ENCODE data around the gene CNOT2.
"Not testable (repeated sequence)": the region's sequence is repeated elsewhere in the genome, so short reads cannot be mapped to it uniquely, and the experiment has no call there.

Gene CNOT2

DNA sequence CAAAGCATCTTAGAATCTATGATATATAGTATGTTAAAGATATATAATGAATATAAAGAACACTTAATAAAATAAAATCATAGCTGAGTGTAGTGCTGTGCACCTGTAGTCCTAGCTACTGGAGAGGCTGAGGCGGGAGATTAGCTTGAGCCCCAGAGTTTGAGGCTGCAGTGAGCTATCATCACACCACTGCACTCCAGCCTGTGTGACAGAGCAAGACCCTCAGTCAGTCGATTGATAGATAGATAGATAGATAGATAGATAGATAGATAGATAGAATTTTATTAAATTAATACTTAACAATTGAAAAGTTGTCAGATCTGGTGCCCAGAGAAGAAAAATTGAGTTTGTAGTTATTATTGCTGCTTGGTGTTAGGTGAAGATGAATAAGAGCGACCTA lies 40.0 kb downstream of the CNOT2 start:
- TF ChIP-seq, protein P1, sequence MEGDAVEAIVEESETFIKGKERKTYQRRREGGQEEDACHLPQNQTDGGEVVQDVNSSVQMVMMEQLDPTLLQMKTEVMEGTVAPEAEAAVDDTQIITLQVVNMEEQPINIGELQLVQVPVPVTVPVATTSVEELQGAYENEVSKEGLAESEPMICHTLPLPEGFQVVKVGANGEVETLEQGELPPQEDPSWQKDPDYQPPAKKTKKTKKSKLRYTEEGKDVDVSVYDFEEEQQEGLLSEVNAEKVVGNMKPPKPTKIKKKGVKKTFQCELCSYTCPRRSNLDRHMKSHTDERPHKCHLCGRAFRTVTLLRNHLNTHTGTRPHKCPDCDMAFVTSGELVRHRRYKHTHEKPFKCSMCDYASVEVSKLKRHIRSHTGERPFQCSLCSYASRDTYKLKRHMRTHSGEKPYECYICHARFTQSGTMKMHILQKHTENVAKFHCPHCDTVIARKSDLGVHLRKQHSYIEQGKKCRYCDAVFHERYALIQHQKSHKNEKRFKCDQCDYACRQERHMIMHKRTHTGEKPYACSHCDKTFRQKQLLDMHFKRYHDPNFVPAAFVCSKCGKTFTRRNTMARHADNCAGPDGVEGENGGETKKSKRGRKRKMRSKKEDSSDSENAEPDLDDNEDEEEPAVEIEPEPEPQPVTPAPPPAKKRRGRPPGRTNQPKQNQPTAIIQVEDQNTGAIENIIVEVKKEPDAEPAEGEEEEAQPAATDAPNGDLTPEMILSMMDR (IDR thresholded peaks at IDR 0.05; ENCODE audit: low read depth, low read length, missing control alignments) = no peak
- in situ Hi-C loops (cut with HindIII; ENCODE audit: low sequenced_read_pairs) = no loop called here
- DNase-seq (ENCODE audit: low read depth) = no peak
- no peak overlapping the region for H3K4me3 ChIP-seq (ENCODE audit: low read depth, low read length)

DNA sequence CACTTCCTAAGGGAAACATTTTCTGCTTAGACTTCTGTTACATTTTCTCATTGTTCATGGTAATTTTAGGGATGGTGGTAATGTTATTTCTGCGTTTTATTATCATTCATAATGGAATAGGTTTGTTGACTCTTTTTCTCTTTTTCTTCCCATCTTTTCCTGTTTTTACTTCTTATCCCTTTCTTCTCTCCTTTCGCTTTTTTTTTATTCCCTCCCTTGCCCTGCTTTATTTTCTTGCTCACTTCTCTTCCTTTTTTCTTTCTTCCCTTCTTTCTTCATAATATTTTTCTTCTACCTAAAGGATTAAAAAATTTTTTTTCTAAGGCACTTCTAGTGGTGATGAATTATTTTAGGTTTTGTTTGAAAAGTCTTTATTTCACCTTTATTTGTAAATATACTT lies 45.6 kb downstream of the CNOT2 start:
- in situ Hi-C loops (cut with HindIII; ENCODE audit: low sequenced_read_pairs) = no loop called here
- no peak for DNase-seq (ENCODE audit: low read depth)
- H3K4me3 ChIP-seq (ENCODE audit: low read depth, low read length) = no peak overlapping the region
- TF ChIP-seq, protein P1 (IDR thresholded peaks at IDR 0.05; ENCODE audit: low read depth, low read length, missing control alignments) = no peak

DNA sequence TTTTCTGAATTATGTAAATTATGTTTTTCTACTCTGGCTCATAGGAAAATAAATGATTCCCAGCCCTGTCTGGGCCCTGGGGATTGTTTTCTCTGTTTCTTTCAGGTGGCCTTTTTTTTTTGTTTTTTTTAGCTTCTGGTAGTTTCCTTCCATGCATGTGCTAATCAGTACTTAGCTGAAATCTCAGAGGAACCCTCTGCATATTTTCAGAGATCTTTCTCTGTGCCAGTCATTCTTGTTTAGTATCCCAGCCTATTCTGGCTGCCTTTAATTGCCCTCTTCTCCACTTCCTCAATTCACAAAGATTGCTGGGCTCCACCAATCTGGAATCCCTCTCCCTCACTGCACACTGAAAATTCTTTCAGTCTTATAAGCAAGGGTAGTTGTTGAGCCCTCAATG lies 46.9 kb downstream of the CNOT2 start:
- TF ChIP-seq, protein P1 (IDR thresholded peaks at IDR 0.05; ENCODE audit: low read depth, low read length, missing control alignments) = no peak
- in situ Hi-C loops (cut with HindIII; ENCODE audit: low sequenced_read_pairs) = no loop called here
- DNase-seq (ENCODE audit: low read depth) = no peak
- no peak overlapping the region for H3K4me3 ChIP-seq (ENCODE audit: low read depth, low read length)

DNA sequence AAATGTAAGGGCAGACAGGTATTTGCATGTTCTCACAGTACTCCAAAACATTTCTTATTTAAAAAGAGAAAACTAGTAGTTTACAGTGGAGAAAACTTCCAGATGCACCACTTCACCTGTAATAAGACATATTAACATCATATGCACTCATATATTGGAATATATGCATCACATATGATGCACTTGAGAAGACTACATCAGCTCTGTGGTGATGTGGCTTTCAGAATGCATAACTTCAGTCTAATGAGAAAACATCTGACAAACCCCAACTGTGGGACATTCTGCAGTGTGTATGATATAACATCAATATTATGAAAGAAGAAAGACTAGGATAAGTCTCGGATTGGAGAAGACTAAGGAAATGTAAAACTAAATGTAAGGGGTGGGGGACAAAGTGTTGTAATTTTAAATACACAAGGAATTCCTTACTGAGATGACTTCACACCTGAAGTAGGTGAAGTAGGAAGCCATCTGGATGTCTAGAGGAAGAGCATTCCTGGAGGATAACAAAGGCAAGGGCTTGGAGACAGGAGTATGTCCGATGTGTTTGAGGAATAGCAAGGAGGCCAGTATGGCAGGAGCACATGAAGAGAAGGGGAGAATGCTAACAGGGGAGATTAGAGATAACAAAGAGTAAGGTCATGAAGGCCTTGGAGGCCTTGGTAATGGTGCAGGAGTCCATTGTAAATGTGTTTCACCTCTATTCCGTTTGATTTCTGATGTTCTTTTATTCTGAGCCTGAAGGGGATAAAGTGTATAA lies 49.0 kb downstream of the CNOT2 start:
- TF ChIP-seq, protein P1 (IDR thresholded peaks at IDR 0.05; ENCODE audit: low read depth, low read length, missing control alignments) = no peak
- no peak for DNase-seq (ENCODE audit: low read depth)
- H3K4me3 ChIP-seq (ENCODE audit: low read depth, low read length) = no peak overlapping the region
- in situ Hi-C loops (cut with HindIII; ENCODE audit: low sequenced_read_pairs) = no loop called here

DNA sequence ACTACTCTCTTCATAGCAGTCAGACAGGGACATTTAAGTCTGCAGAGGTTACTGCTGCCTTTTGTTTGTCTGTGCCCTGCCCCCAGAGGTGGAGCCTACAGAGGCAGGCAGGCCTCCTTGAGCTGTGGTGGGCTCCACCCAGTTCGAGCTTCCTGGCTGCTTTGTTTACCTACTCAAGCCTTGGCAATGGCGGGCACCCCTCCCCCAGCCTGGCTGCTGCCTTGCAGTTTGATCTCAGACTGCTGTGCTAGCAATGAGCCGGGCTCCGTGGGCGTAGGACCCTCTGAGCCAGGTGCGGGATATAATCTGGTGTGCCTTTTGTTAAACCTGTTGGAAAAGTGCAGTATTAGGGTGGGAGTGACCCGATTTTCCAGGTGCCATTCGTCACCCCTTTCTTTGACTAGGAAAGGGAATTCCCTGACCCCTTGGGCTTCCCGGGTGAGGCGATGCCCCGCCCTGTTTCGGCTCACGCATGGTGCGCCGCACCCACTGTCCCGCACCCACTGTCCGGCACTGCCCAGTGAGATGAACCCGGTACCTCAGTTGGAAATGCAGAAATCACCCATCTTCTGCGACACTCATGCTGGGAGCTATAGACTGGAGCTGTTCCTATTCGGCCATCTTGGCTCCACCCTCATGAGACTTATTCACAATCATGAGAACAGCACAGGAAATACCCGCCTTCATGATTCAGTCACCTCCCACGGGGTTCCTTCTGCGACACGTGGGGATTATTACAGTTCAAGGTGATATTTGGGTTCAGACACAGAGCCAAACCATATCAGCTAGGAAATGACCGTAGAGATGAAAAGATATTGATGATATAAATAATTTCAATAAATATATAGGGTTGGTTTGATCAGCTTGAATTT lies 61.7 kb downstream of the CNOT2 start:
- in situ Hi-C loops (cut with HindIII; ENCODE audit: low sequenced_read_pairs); DNase-seq (ENCODE audit: low read depth); H3K4me3 ChIP-seq (ENCODE audit: low read depth, low read length): not testable (repeated sequence)

DNA sequence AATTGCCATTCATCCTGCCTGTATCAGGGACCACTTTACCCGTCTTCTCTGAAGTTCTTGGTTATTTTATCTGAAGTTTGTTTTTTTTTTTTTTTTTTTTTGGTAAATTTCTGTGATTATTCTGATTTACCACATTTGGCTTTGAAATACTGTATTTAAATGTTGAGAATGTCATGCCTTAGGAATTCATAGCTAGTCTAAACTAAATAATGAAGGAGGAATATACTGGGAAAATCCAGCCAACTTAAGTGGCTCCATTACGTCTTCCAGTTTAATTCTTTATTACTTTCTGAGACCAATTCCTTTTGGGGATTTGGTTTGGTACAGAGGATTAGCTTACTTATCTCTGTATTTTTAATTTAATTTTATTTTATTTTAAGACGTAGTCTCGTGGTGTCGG lies 62.6 kb downstream of the CNOT2 start:
- no peak for DNase-seq (ENCODE audit: low read depth)
- no peak overlapping the region for H3K4me3 ChIP-seq (ENCODE audit: low read depth, low read length)
- in situ Hi-C loops (cut with HindIII; ENCODE audit: low sequenced_read_pairs) = no loop called here
- TF ChIP-seq, protein P1 (IDR thresholded peaks at IDR 0.05; ENCODE audit: low read depth, low read length, missing control alignments) = no peak

DNA sequence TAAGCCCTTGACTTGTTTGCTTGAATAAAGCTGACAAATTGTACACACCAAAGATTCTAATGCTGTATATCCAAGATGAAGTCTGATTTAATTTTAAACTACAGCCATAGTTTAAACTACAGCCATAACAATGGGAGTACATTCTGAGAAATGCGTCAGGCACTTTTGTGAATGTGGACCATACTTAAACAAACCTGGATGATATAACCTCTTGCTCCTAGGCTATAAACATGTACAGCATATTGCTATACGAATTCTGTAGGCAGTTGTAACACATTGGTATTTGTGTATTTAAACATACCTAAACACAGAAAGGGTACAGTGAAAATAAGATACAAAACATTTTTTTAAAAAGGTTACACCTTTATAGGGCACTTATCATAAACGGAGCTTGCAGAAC lies 63.4 kb downstream of the CNOT2 start:
- in situ Hi-C loops (cut with HindIII; ENCODE audit: low sequenced_read_pairs) = no loop called here
- no peak for DNase-seq (ENCODE audit: low read depth)
- TF ChIP-seq, protein P1 (IDR thresholded peaks at IDR 0.05; ENCODE audit: low read depth, low read length, missing control alignments) = no peak
- H3K4me3 ChIP-seq (ENCODE audit: low read depth, low read length) = no peak overlapping the region

Data from astrocyte of the cerebellum (primary cell).